ENCODE measurements around the gene PIANP.

Gene PIANP

DNA sequence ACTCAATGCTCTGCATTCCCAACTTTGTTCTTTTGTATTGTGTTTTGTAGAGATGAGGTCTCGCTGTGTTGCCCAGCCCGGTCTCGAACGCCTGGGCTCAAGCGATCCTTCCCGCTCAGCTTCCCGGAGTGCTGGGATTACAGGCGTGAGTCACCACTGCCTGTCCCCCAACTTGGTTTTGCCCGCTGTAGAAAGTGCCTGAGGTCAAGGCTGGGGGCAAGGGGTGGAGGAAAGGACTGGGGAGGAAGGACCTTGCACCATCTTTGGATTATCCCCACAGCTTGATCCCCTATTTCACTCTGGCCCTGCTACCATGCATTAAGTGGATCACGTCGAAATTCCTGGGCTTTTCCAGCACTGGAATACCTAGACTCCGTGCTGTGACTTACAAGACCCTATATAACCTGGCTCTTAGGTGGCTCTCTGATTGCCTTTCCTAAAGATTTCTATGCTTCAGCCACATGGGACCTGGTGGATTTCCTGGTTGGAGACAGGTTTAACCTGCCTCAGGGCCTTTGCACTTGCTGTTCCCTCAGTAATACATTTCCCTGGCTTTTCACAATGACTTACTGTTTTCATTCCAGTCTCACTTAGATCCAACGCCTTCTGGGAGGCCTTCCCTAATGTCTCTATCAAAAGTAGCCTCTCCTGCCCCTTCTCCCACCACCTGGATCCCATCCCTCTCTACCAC, 608 bp upstream of the PIANP start:
- DNase-seq: no peak

DNA sequence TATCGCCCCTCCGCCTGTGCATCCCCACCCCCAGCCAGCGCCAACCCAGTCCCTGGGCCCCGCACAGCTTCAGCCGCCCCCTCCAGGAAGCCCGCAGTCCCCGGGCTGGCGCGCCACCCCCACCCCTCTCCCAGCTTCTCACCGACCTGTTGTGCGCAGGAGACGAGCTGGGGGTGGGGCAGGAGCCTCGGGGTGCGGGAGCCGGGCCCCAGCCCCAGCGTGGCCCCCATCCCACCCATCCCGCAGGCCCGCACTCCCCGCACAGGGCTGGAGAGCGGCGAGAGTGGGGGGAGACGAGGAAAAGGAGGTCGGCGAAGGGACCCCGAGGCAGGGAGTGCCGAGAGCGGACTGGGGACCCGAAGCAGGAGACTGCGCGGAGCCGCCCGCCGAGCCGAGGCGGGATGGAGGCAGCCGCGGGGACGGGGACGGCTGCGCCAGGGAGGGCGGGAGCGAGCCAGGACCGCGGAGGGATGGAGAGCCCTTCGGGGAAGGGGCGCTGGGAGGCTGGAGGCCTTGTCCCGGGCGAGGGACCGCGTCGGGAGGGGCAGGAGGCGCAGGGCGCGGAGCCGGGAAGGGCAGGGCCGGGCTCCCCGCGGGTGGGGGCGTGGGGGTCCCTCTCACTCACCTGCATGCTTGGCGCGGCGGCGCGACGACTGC, 498 bp downstream of the PIANP start:
- no peak for DNase-seq

DNA sequence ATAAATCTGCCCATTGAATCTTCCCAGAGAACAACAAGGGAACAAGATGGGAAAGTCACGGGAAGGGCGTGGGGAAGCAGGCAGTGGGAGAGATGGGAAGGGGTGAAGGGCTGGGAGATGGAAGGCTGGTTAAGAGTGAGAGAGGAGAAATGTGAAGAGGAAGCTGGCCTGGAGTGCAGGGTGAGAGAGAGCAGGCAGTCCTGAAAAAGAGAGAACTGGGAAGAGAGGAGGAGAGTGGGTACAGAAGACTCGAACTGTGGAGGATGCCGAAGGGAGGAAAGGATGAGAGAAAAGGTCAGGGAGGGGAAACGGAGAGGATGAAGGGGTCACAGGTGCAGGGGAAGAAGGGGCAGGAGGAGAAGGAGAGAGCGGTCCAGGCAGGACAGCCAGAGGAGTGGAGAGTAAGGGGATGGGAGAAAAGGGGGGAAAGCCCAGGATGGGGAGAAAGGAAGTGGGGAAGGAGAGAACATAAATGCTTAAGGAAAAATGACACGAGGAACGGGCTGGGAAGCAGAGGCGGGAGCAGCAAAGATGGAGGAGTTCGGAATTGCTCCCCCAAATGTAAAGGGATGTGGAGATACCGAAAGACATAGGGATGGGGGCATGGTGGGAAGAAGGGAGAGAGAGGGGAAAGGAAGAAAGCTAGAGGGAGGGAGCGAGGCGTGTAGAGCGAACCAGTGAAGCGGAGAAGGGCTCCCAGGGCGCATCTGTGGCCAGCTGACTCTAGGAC, 1.2 kb downstream of the PIANP start:
- DNase-seq: no peak

DNA sequence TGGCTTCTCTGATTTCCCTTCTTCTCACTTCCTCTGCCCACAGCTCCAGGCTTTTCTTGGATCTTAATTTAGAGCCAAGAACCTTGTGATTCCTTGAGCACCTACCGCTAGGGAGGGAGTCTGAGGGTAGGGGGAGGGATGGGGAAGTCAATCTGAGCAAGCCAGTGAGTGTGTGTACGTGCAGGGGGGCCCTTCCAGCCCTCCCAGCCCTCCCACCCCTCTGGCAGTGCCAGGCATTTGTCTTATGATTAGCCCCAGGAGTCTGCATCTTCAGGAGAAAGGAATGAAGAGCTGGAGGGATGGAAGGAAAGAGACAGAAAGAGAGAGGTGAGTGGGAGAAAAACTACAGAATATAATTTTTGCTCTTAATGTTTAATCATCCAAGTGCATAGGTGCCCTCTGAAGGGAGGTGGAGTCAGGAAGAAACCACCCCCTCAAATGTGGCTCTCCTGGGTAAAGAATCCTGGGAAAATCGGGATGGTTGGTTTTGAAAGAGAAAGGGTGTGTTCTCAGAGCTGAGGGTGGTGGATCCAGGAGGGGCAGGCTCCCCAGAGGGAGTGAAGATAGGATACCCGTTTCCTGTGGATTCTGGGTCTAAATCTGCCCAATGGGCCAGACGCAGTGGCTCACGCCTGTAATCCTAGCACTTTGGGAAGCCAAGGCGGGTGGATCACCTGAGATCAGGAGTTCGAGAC, 2.1 kb downstream of the PIANP start:
- no peak for DNase-seq

- no peak for DNase-seq
These were observed 2.8 kb downstream of the PIANP start for GRCh38 chr12:6697584-6698351.

DNA sequence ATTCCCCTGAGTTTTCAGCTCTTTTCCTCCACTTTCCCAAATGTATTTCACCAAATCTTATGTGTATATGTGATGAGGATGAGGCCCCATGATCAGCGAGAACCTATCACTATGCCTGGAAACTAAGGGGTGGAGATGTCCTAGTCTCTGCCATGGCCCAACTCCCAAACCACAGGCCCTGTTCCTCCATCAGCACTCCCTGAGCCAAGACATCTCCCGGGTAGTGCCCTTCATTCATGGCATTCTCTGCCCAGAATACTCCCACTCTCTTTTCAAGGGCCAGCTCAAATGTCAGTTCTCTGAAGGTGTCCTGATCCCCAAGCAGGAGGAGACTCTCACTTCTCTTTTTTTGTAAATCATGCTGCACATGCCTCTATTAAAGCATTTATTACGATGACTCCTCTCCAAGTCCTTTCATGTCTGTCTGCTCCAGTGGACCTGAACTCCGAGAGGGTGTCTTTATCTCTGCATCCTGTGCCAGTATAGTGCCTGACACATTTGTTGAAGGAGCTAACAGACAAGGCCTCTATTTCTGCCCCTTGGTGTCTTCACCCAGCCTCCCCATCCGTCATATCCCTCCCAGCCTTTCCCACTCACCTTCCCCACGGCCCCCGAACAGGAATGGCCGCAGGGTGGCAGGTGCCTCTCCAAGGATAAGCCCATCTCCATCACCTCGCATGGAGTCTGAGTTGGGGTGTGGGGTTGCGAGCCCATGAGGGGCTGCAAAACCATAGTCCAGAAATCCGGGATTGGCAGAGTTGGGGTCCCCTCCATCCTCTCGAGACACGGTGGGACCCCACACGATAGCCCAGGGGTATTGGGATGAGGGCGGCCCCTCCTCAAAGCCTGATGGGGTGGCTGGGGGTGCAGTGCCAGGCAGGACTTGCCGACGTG, 3.7 kb downstream of the PIANP start:
- no peak for DNase-seq

- DNase-seq: no peak
These were observed 5.1 kb downstream of the PIANP start for GRCh38 chr12:6695313-6696045.

GRCh38 chr12:6694701-6695100, 5.9 kb downstream of the PIANP start:
- DNase-seq: no peak

DNA sequence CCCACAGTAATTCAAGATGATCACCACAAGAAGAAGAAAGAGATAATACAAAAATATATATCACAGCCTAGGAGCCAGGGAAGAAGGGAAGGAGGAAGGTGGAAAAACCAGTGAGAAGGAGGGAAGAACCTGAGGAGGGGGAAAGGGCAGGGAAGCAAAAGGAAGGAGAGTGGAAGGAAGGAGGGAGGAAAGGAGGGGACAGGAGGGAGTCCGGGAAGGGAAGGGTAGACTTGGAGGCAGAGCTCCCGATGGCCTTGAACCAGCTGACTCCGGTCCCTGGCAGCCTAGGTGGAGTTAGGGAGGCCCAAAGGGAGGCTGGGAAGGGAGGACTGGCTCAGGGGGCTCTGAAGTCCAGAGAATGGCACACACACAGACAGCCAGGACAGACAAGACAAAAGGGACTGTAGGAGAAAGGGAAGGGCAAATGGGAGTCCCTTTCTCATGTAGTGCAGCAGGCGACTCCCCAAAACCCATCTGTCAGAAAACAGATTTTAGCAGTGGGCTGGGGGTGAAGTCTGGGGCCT, 6.7 kb downstream of the PIANP start:
- DNase-seq: no peak

- no peak for DNase-seq
These were observed 7.7 kb downstream of the PIANP start for GRCh38 chr12:6692888-6693287.

GRCh38 chr12:6691473-6691872, 9.1 kb downstream of the PIANP start:
- DNase-seq: no peak

DNA sequence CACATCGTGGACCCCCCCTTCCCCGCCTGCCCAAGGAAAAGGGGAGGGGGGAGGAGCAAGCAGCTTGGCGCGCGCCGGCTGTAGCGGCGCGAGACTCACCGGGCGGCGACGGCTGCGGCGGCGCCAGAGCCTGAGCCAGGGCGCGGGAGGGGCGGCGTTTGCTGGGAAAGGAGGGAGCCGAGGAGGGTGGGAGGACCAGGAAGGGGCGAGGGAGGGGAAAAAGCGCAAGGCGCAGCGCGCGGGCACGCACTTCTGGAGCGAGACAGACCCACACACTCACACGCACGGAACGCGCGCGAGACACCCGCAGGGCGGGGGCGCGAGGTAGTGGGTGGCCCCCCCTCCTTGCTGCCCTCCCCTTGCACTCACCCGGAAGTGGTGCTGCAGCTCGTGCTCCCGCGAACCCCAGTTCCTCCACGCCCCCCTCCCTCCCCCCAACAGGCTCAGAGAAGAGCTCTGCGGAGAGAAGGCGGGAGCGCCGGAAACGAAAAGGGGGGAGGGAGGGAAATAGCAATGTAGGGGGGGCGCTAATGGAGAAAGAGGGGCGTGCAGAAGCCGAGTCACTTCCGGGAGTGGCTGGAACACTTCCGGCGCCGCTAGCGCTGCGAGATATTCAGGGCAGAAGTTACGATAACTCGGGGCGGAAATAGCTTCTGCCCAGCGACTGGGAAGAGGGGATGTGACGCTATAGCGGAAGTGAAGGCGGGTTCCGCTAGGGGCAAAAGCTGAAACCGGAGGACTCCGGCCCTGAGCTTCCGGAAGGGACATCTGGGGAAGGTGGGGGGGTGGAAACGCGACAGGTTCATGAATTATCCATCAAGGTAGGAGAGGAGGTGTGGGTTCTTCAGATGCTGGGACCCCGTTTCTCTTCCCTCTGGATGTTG, 11.4 kb downstream of the PIANP start, which contains the start of gene ZNF384:
TSS of gene ZNF384 (minus strand) at position 377 of the 884 bp plus-strand sequence. CDS start 9,855 bp downstream, outside the sequence.
- peak; percentile 91 for DNase-seq

DNA sequence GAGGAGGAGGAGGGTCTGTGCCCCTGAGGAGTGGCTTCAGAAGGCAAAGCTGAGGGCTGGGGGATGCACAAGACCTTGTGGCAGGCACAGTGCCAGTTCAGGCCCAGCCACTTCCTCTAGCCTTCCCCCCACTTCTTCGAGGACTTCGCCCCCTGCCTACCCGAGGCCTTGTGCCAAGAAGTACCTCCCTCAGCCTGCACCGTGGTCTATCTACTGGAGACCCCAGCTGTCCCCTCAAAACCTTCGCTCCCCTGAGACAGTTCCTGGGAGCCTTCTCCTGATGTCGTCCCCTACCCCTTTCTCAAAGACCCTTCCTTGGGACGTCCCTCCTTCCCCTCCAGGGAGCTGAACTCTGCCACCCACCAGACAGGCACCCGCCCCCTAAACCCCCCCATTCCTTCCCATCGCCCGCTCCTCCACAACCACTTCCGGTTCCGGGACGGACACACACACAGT, 12.0 kb downstream of the PIANP start:
- DNase-seq: peak; percentile 93

DNA sequence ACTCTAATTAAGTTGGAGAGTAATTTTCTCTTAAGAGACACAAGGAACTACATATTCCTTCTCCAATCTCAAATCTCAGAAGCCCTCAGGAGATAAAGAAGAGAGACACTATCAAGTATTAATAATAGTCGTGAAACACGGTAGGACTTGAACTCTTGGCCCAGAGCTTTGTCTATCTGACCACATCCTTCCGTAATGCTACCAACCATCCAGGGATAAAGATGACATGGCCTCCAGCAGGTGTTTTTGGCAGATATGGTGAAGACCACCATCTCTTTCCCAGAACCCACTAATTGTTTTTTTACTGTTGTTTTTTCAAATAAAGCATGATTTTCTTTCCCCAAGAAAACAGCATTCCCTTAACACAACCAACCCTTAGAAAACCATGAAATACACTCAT, 14.8 kb downstream of the PIANP start:
- DNase-seq: no peak

GRCh38 chr12:6684609-6685008, 16.0 kb downstream of the PIANP start:
- DNase-seq: peak; percentile 8

- DNase-seq: no peak
These were observed 23.7 kb downstream of the PIANP start for GRCh38 chr12:6676962-6677361.

DNA sequence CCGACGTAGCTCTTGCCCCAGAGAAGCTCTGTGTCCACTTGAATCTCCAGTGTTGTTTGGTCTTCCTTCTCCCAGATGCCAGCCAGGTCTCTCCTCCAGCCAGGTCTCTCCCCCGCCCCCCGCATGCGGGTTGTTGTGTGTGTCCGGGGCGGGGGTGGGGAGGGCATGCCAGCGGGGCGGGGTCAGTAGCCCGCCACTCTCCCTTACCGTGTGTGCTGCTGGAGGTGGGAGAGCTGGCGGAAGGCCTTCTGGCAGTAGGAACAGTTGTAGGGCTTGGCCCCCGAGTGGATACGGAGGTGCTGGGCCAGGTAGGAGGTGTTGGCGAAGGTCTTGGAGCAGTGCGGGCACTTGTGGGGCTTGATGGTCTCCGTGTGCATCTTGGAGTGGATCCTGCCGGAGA, 28.5 kb downstream of the PIANP start:
- DNase-seq: no peak

- DNase-seq: no peak
These were observed 32.9 kb downstream of the PIANP start for GRCh38 chr12:6667559-6668210.

- no peak for DNase-seq
These were observed 34.4 kb downstream of the PIANP start for GRCh38 chr12:6666211-6666610.
